HG02798 (cell line): ENCODE data around the gene SSBP3.

Experiments used
- ATAC-seq: cut with Tn5 transposase; IDR thresholded peaks from one replicate; pipeline ENCODE4 v1.9.1; 2021; ENCODE audit warnings: mild to moderate bottlenecking; ENCODE audit not compliant: unreplicated experiment, poor library complexity

SSBP3 gene

GRCh38 chr1:54315099-54315498 lies 91.1 kb downstream of the SSBP3 start:
- no peak for ATAC-seq

GRCh38 chr1:54314696-54315095 lies 91.5 kb downstream of the SSBP3 start:
- ATAC-seq = no peak

- no peak for ATAC-seq
Observed at GRCh38 chr1:54312796-54313316, 93.3 kb downstream of the SSBP3 start.

- ATAC-seq = no peak
Observed at GRCh38 chr1:54311506-54311905, 94.7 kb downstream of the SSBP3 start.

GRCh38 chr1:54310439-54311328 lies 95.5 kb downstream of the SSBP3 start:
- ATAC-seq = no peak

GRCh38 chr1:54309631-54310366 lies 96.4 kb downstream of the SSBP3 start:
- no peak for ATAC-seq

GRCh38 chr1:54307305-54307704 lies 98.9 kb downstream of the SSBP3 start:
- ATAC-seq = no peak

- ATAC-seq = no peak
Observed at GRCh38 chr1:54305906-54306514, 100.2 kb downstream of the SSBP3 start.

- ATAC-seq = no peak
Observed at GRCh38 chr1:54304518-54304917, 101.7 kb downstream of the SSBP3 start.

- ATAC-seq = no peak
Observed at GRCh38 chr1:54302951-54303843, 103.0 kb downstream of the SSBP3 start.

- ATAC-seq = no peak
Observed at GRCh38 chr1:54302549-54302948, 103.6 kb downstream of the SSBP3 start.

- ATAC-seq = no peak
Observed at GRCh38 chr1:54301497-54301896, 104.7 kb downstream of the SSBP3 start.

GRCh38 chr1:54300401-54300800 lies 105.8 kb downstream of the SSBP3 start:
- ATAC-seq = no peak

- no peak for ATAC-seq
Observed at GRCh38 chr1:54299037-54299436, 107.2 kb downstream of the SSBP3 start.

- ATAC-seq = no peak
Observed at GRCh38 chr1:54298284-54299033, 107.7 kb downstream of the SSBP3 start.

- ATAC-seq = no peak
Observed at GRCh38 chr1:54297596-54298283, 108.5 kb downstream of the SSBP3 start.

- ATAC-seq = no peak
Observed at GRCh38 chr1:54296666-54297065, 109.5 kb downstream of the SSBP3 start.

- ATAC-seq = no peak
Observed at GRCh38 chr1:54294887-54295286, 111.3 kb downstream of the SSBP3 start.
